ENCODE measurements around the gene MND1.

MND1 gene

GRCh38 chr4:153398713-153399112, 54.2 kb downstream of the MND1 start:
- TF ChIP-seq, protein P1, sequence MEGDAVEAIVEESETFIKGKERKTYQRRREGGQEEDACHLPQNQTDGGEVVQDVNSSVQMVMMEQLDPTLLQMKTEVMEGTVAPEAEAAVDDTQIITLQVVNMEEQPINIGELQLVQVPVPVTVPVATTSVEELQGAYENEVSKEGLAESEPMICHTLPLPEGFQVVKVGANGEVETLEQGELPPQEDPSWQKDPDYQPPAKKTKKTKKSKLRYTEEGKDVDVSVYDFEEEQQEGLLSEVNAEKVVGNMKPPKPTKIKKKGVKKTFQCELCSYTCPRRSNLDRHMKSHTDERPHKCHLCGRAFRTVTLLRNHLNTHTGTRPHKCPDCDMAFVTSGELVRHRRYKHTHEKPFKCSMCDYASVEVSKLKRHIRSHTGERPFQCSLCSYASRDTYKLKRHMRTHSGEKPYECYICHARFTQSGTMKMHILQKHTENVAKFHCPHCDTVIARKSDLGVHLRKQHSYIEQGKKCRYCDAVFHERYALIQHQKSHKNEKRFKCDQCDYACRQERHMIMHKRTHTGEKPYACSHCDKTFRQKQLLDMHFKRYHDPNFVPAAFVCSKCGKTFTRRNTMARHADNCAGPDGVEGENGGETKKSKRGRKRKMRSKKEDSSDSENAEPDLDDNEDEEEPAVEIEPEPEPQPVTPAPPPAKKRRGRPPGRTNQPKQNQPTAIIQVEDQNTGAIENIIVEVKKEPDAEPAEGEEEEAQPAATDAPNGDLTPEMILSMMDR (IDR thresholded peaks at IDR 0.05; ENCODE audit: insufficient read depth, low read depth, low read length, missing control alignments): no peak
- H3K4me3 ChIP-seq (ENCODE audit: low read length): no peak overlapping the region
- DNase-seq (ENCODE audit: low read depth): peak; percentile 56

DNA sequence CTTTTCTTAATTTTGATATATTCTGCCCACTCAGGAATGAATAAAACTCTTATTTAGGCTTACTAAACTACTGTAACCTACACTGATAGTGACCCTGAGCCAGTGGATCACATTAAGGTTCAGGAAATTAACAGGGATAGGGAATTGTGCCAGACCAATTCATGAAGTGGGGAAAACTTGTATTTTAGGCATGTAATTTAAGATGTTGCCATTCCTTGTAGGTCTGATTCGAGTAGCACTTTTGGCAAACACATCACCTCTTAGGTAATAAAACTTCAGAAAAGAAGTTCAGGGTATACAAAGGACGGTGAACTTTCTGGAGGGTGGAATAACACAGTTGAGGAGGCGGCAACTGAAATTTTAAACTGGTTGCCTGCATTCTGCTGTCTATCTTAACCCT, 54.9 kb downstream of the MND1 start:
- TF ChIP-seq, protein P1 (IDR thresholded peaks at IDR 0.05; ENCODE audit: insufficient read depth, low read depth, low read length, missing control alignments): no peak
- no peak for DNase-seq (ENCODE audit: low read depth)
- H3K4me3 ChIP-seq (ENCODE audit: low read length): no peak overlapping the region

GRCh38 chr4:153401501-153401900, 57.0 kb downstream of the MND1 start:
- TF ChIP-seq, protein P1 (IDR thresholded peaks at IDR 0.05; ENCODE audit: insufficient read depth, low read depth, low read length, missing control alignments): no peak
- no peak for DNase-seq (ENCODE audit: low read depth)
- no peak overlapping the region for H3K4me3 ChIP-seq (ENCODE audit: low read length)

DNA sequence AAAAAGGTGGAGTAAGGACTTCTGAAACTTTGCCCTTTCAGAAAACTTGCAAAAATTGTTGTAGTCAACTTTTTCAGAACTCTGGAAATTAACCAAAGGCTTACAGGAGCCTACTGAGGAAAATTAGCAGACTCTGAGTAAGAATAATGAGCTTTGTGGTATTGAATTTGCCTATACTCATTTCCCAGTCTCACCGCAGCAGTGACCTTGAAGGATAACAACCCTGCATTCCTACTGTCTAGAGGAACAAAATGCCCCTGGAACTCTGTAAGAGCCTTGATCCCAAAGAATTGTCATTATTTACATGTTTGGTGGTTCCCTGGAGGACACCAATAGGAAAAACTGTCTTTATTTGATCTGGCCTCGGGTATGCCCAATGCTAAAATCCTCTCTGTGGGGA, 57.9 kb downstream of the MND1 start:
- H3K4me3 ChIP-seq (ENCODE audit: low read length): no peak overlapping the region
- no peak for DNase-seq (ENCODE audit: low read depth)
- TF ChIP-seq, protein P1 (IDR thresholded peaks at IDR 0.05; ENCODE audit: insufficient read depth, low read depth, low read length, missing control alignments): no peak

GRCh38 chr4:153403726-153404125, 59.2 kb downstream of the MND1 start:
- DNase-seq (ENCODE audit: low read depth): no peak
- H3K4me3 ChIP-seq (ENCODE audit: low read length): no peak overlapping the region
- TF ChIP-seq, protein P1 (IDR thresholded peaks at IDR 0.05; ENCODE audit: insufficient read depth, low read depth, low read length, missing control alignments): no peak

GRCh38 chr4:153407906-153408305, 63.4 kb downstream of the MND1 start:
- no peak overlapping the region for H3K4me3 ChIP-seq (ENCODE audit: low read length)
- TF ChIP-seq, protein P1 (IDR thresholded peaks at IDR 0.05; ENCODE audit: insufficient read depth, low read depth, low read length, missing control alignments): no peak
- no peak for DNase-seq (ENCODE audit: low read depth)

- no peak for DNase-seq (ENCODE audit: low read depth)
- H3K4me3 ChIP-seq (ENCODE audit: low read length): no peak overlapping the region
- TF ChIP-seq, protein P1 (IDR thresholded peaks at IDR 0.05; ENCODE audit: insufficient read depth, low read depth, low read length, missing control alignments): no peak
These were observed 64.4 kb downstream of the MND1 start for GRCh38 chr4:153408932-153409331.

Data from epithelial cell of esophagus (primary cell).